ENCODE results near the gene SERINC5.
"Not testable (repeated sequence)": the region's sequence is repeated elsewhere in the genome, so short reads cannot be mapped to it uniquely, and the experiment has no call there.

Gene SERINC5

GRCh38 chr5:80213466-80213865 lies 42.4 kb downstream of the SERINC5 start:
- H3K4me1 ChIP-seq (ENCODE audit: control insufficient read depth, insufficient read depth, low read length) = peaks cover 54% of the 10 kb centered on the region

GRCh38 chr5:80212171-80212667 lies 43.6 kb downstream of the SERINC5 start:
- H3K9ac ChIP-seq (ENCODE audit: low read length) = no peak overlapping the region
- H3K36me3 ChIP-seq (ENCODE audit: control insufficient read depth, insufficient read depth, low read length) = peaks cover 5% of the 10 kb centered on the region; the same call in 1 of the 2 replicates
- peaks cover 44% of the 10 kb centered on the region for H3K4me1 ChIP-seq (ENCODE audit: control insufficient read depth, insufficient read depth, low read length)
- no peaks in the 10 kb centered on the region for H3K27me3 ChIP-seq (ENCODE audit: control insufficient read depth, insufficient read depth, low read length)
- H3K27ac ChIP-seq (ENCODE audit: low read depth, low read length) = no peak overlapping the region
- no peaks in the 10 kb centered on the region for H3K9me3 ChIP-seq (ENCODE audit: control insufficient read depth, insufficient read depth, low read depth, low read length)
- no peak overlapping the region for H3K4me3 ChIP-seq (ENCODE audit: low read depth, low read length)

More at GRCh38 chr5:80213466-80213865, 42.4 kb downstream of the SERINC5 start:
- Histone ChIP-seq H3K27ac (ENCODE audit: low read depth, low read length) (no peak overlapping the region), H3K27me3 (ENCODE audit: control insufficient read depth, insufficient read depth, low read length) (no peaks in the 10 kb centered on the region), H3K9me3 (ENCODE audit: control insufficient read depth, insufficient read depth, low read depth, low read length) (no peaks in the 10 kb centered on the region), H3K9ac (ENCODE audit: low read length) (no peak overlapping the region), H3K36me3 (ENCODE audit: control insufficient read depth, insufficient read depth, low read length) (peaks cover 5% of the 10 kb centered on the region; the same call in 1 of the 2 replicates), H3K4me3 (ENCODE audit: low read depth, low read length) (no peak overlapping the region)

GRCh38 chr5:80211327-80211726 lies 44.5 kb downstream of the SERINC5 start:
- Histone ChIP-seq H3K4me3 (ENCODE audit: low read depth, low read length) (no peak overlapping the region), H3K9ac (ENCODE audit: low read length) (no peak overlapping the region), H3K27ac (ENCODE audit: low read depth, low read length) (no peak overlapping the region), H3K36me3 (ENCODE audit: control insufficient read depth, insufficient read depth, low read length) (peaks cover 5% of the 10 kb centered on the region; the same call in 1 of the 2 replicates), H3K9me3 (ENCODE audit: control insufficient read depth, insufficient read depth, low read depth, low read length) (no peaks in the 10 kb centered on the region), H3K27me3 (ENCODE audit: control insufficient read depth, insufficient read depth, low read length) (no peaks in the 10 kb centered on the region), H3K4me1 (ENCODE audit: control insufficient read depth, insufficient read depth, low read length) (peaks cover 46% of the 10 kb centered on the region)

- Histone ChIP-seq H3K9ac (ENCODE audit: low read length) (no peak overlapping the region), H3K27me3 (ENCODE audit: control insufficient read depth, insufficient read depth, low read length) (no peaks in the 10 kb centered on the region), H3K36me3 (ENCODE audit: control insufficient read depth, insufficient read depth, low read length) (0 out of 2 replicates have a peak, but pooled peaks cover 3% of the 10 kb centered on the region), H3K4me3 (ENCODE audit: low read depth, low read length) (no peak overlapping the region), H3K9me3 (ENCODE audit: control insufficient read depth, insufficient read depth, low read depth, low read length) (no peaks in the 10 kb centered on the region), H3K27ac (ENCODE audit: low read depth, low read length) (no peak overlapping the region), H3K4me1 (ENCODE audit: control insufficient read depth, insufficient read depth, low read length) (peaks cover 59% of the 10 kb centered on the region)
Measured at GRCh38 chr5:80210014-80210413, 45.8 kb downstream of the SERINC5 start.

- no peak overlapping the region for H3K9ac ChIP-seq (ENCODE audit: low read length)
Measured at GRCh38 chr5:80208381-80208780, 47.5 kb downstream of the SERINC5 start.

GRCh38 chr5:80207832-80208231 lies 48.0 kb downstream of the SERINC5 start:
- Histone ChIP-seq H3K4me3 (ENCODE audit: low read depth, low read length) (no peak overlapping the region), H3K9ac (ENCODE audit: low read length) (no peak overlapping the region), H3K27me3 (ENCODE audit: control insufficient read depth, insufficient read depth, low read length) (no peaks in the 10 kb centered on the region), H3K4me1 (ENCODE audit: control insufficient read depth, insufficient read depth, low read length) (peaks cover 67% of the 10 kb centered on the region), H3K36me3 (ENCODE audit: control insufficient read depth, insufficient read depth, low read length) (peaks cover 18% of the 10 kb centered on the region), H3K27ac (ENCODE audit: low read depth, low read length) (no peak overlapping the region), H3K9me3 (ENCODE audit: control insufficient read depth, insufficient read depth, low read depth, low read length) (no peaks in the 10 kb centered on the region)

More at GRCh38 chr5:80208381-80208780, 47.5 kb downstream of the SERINC5 start:
- no peak overlapping the region for H3K27ac ChIP-seq (ENCODE audit: low read depth, low read length)
- H3K36me3 ChIP-seq (ENCODE audit: control insufficient read depth, insufficient read depth, low read length) = peaks cover 16% of the 10 kb centered on the region
- peaks cover 69% of the 10 kb centered on the region for H3K4me1 ChIP-seq (ENCODE audit: control insufficient read depth, insufficient read depth, low read length)
- no peaks in the 10 kb centered on the region for H3K9me3 ChIP-seq (ENCODE audit: control insufficient read depth, insufficient read depth, low read depth, low read length)
- no peak overlapping the region for H3K4me3 ChIP-seq (ENCODE audit: low read depth, low read length)
- no peaks in the 10 kb centered on the region for H3K27me3 ChIP-seq (ENCODE audit: control insufficient read depth, insufficient read depth, low read length)

- Histone ChIP-seq H3K9ac (ENCODE audit: low read length) (no peak overlapping the region), H3K36me3 (ENCODE audit: control insufficient read depth, insufficient read depth, low read length) (peaks cover 33% of the 10 kb centered on the region), H3K27me3 (ENCODE audit: control insufficient read depth, insufficient read depth, low read length) (no peaks in the 10 kb centered on the region), H3K9me3 (ENCODE audit: control insufficient read depth, insufficient read depth, low read depth, low read length) (no peaks in the 10 kb centered on the region), H3K4me3 (ENCODE audit: low read depth, low read length) (no peak overlapping the region), H3K27ac (ENCODE audit: low read depth, low read length) (no peak overlapping the region), H3K4me1 (ENCODE audit: control insufficient read depth, insufficient read depth, low read length) (peaks cover 55% of the 10 kb centered on the region)
Measured at GRCh38 chr5:80206282-80206681, 49.6 kb downstream of the SERINC5 start.

- Histone ChIP-seq H3K36me3 (ENCODE audit: control insufficient read depth, insufficient read depth, low read length) (peaks cover 37% of the 10 kb centered on the region), H3K4me1 (ENCODE audit: control insufficient read depth, insufficient read depth, low read length) (peaks cover 51% of the 10 kb centered on the region), H3K27me3 (ENCODE audit: control insufficient read depth, insufficient read depth, low read length) (no peaks in the 10 kb centered on the region), H3K9ac (ENCODE audit: low read length) (no peak overlapping the region), H3K27ac (ENCODE audit: low read depth, low read length) (no peak overlapping the region; the same call in 1 of the 2 replicates), H3K9me3 (ENCODE audit: control insufficient read depth, insufficient read depth, low read depth, low read length) (no peaks in the 10 kb centered on the region), H3K4me3 (ENCODE audit: low read depth, low read length) (no peak overlapping the region)
Measured at GRCh38 chr5:80205846-80206245, 50.0 kb downstream of the SERINC5 start.

- no peaks in the 10 kb centered on the region for H3K9me3 ChIP-seq (ENCODE audit: control insufficient read depth, insufficient read depth, low read depth, low read length)
- peak overlapping the region; percentile 43; the same call in 1 of the 2 replicates for H3K27ac ChIP-seq (ENCODE audit: low read depth, low read length)
- peaks cover 43% of the 10 kb centered on the region; the same call in 1 of the 2 replicates for H3K4me1 ChIP-seq (ENCODE audit: control insufficient read depth, insufficient read depth, low read length)
- peak overlapping the region; percentile 31 for H3K9ac ChIP-seq (ENCODE audit: low read length)
- no peaks in the 10 kb centered on the region for H3K27me3 ChIP-seq (ENCODE audit: control insufficient read depth, insufficient read depth, low read length)
- no peak overlapping the region for H3K4me3 ChIP-seq (ENCODE audit: low read depth, low read length)
- H3K36me3 ChIP-seq (ENCODE audit: control insufficient read depth, insufficient read depth, low read length) = peaks cover 42% of the 10 kb centered on the region
Measured at GRCh38 chr5:80204808-80205614, 50.8 kb downstream of the SERINC5 start.

GRCh38 chr5:80201763-80202162 lies 54.1 kb downstream of the SERINC5 start:
- H3K9ac ChIP-seq (ENCODE audit: low read length); H3K27me3 ChIP-seq (ENCODE audit: control insufficient read depth, insufficient read depth, low read length); H3K4me3 ChIP-seq (ENCODE audit: low read depth, low read length); H3K27ac ChIP-seq (ENCODE audit: low read depth, low read length); H3K9me3 ChIP-seq (ENCODE audit: control insufficient read depth, insufficient read depth, low read depth, low read length): not testable (repeated sequence)
- H3K36me3 ChIP-seq (ENCODE audit: control insufficient read depth, insufficient read depth, low read length) = peaks cover 61% of the 10 kb centered on the region
- H3K4me1 ChIP-seq (ENCODE audit: control insufficient read depth, insufficient read depth, low read length) = peaks cover 43% of the 10 kb centered on the region; the same call in 1 of the 2 replicates

GRCh38 chr5:80198920-80199319 lies 56.9 kb downstream of the SERINC5 start:
- H3K36me3 ChIP-seq (ENCODE audit: control insufficient read depth, insufficient read depth, low read length) = peaks cover 59% of the 10 kb centered on the region
- peaks cover 34% of the 10 kb centered on the region for H3K4me1 ChIP-seq (ENCODE audit: control insufficient read depth, insufficient read depth, low read length)
- H3K9ac ChIP-seq (ENCODE audit: low read length) = no peak overlapping the region
- no peaks in the 10 kb centered on the region for H3K27me3 ChIP-seq (ENCODE audit: control insufficient read depth, insufficient read depth, low read length)
- H3K27ac ChIP-seq (ENCODE audit: low read depth, low read length) = no peak overlapping the region
- no peaks in the 10 kb centered on the region for H3K9me3 ChIP-seq (ENCODE audit: control insufficient read depth, insufficient read depth, low read depth, low read length)
- no peak overlapping the region for H3K4me3 ChIP-seq (ENCODE audit: low read depth, low read length)
